Esophagus muscularis mucosa (tissue), 4 donors: Measurements from ENCODE around the gene TRIM41. TPM values are rescaled to one million over a fixed set of nuclear protein-coding genes. Genes with fewer than 3 reads are reported as not detected.

Source experiments
- DNase-seq: peaks from one replicate; pipeline ENCODE4 v3.0.0-alpha.2; 2017; ENCODE audit errors: extremely low spot score
- H3K27ac ChIP-seq, 4 donors: fragments of 200-600 bp; sonication (generic); replicated peaks in 1 of 4; 1 replicate in 3 of 4; 2 replicates in 1 of 4; pipeline ENCODE4 v1.5.1; 2016 to 2019; ENCODE audit warnings: mild to moderate bottlenecking in 1 of 4
- H3K27me3 ChIP-seq, 4 donors: fragments of 200-600 bp; sonication (generic); one replicate each; pipeline versions ENCODE4 v1.5.1 to v1.6.0; 2016 to 2019
- H3K36me3 ChIP-seq, 4 donors: fragments of 200-600 bp; sonication (generic); one replicate each; pipeline ENCODE4 v1.5.1; 2016 to 2019
- H3K4me1 ChIP-seq, 4 donors: fragments of 200-600 bp; sonication (generic); one replicate each; pipeline ENCODE4 v1.5.1; 2016 to 2019
- H3K4me3 ChIP-seq, 4 donors: fragments of 200-600 bp; sonication (generic); 1 replicate in 2 of 4; 2 replicates in 2 of 4; pipeline ENCODE4 v1.5.1; 2016 to 2019; ENCODE audit warnings: mild to moderate bottlenecking in 4 of 4, moderate library complexity in 1 of 4
- H3K9me3 ChIP-seq, 4 donors: fragments of 200-600 bp; sonication (generic); 1 replicate in 3 of 4; 2 replicates in 1 of 4; pipeline ENCODE4 v1.5.1; 2016 to 2019
- EP300 ChIP-seq: sonication (generic); formaldehyde crosslinking; IDR thresholded peaks from one replicate; pipeline ENCODE4 v1.6.1; 2017; ENCODE audit warnings: antibody characterized with exemption
- POLR2A ChIP-seq: fragments of 450-650 bp; IDR thresholded peaks from one replicate; pipeline ENCODE4 v1.6.1; 2017; ENCODE audit warnings: antibody characterized with exemption, moderate library complexity, mild to moderate bottlenecking, low read depth
- POLR2AphosphoS5 ChIP-seq, 2 donors: sonication (generic); formaldehyde crosslinking; IDR thresholded peaks; one replicate each; pipeline ENCODE4 v1.6.1; 2017; ENCODE audit warnings: antibody characterized with exemption in 2 of 2
- whole genome bisulfite sequencing: methylation state at CpG from one replicate; pipeline ENCODE4 v1.1.5; 2018; 5-methylcytosine and 5-hydroxymethylcytosine counted together
- intact Hi-C: fragments of 100-400 bp; cut with DNase I; formaldehyde crosslinking; loops from one replicate; pipeline ENCODE4 v1.15.1; 2023
- total RNA-seq, 4 donors: library from RNA; depleted of rRNA; stranded (reverse); fragments of >200 nt; gene quantifications; one replicate each; pipeline versions ENCODE4 v1.1.0 to v1.2.1, GENCODE V29; 2016
- TF ChIP-seq, protein P1 (sequence below), 3 experiments: fragments of 200-600 bp in 2 of 3; fragments of 450-650 bp in 1 of 3; sonication (generic) in 2 of 3; IDR thresholded peaks; one replicate each; pipeline ENCODE4 v1.5.1; 2017 to 2019; ENCODE audit warnings: antibody characterized with exemption in 3 of 3, mild to moderate bottlenecking in 2 of 3, moderate library complexity in 1 of 3

The TRIM41 gene
- total RNA-seq, 4 donors from 2014 or later = 9.8 to 22.4 (median 18.2) TPM

DNA sequence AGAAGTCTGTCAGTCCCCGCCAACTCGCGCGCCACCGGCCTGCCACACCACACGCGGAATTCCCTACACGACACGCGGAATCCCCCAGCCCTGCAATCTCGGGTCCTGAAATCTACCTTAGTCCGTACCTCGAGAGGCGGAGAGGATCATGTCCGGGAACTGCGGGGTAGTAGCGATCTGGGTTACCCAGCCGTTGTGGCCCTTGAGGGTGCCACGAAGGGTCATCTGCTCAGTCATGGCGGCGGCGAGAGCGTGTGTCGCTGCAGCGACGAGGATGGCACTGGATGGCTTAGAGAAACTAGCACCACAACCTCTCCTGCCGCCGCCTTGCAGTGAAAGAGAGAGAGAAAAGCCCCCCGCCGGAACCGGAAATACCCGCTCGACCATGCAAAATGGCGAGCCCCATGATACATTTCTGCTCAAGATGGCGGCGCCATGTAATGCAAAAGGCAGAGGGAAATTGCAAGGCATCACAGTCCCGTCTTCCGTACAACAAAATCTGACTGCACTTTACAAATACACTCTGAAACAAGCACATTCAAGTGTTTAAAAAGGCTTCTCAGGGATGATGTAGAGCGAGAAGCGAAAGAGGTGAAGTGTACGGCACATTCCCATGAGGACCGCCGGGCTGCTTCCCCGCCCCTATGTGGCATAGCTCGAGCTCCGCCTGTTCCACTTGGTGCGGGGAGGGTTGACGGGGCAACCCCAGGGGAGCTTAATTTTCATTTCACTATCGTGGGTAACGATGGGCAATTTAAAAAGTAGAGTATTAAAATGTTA is 20.7 kb downstream of the TRIM41 start, which contains the start of gene RACK1:
Gene RACK1 (minus strand): TSS at position 343 of the 780 bp plus-strand sequence. CDS start 106 bp downstream, at position 237.
- peaks cover 50 to 83% (median 75%) of the 10 kb centered on the region in 4 donors for H3K4me1 ChIP-seq
- no peaks in the 10 kb centered on the region for H3K27me3 ChIP-seq
- peak within 1 kb of the TSS; percentile 92 to 97 (median 94) for H3K27ac ChIP-seq
- peak within 1 kb of the TSS; percentile 73 to 81 (median 74) for H3K4me3 ChIP-seq
- under 1% methylated on average over 39 of the region's 50 CpGs for WGBS
- no peak for TF ChIP-seq EP300
- TF ChIP-seq POLR2AphosphoS5 (IDR thresholded peaks at IDR 0.05) = peak; percentile 71 to 88
- TF ChIP-seq POLR2A = peak; percentile 90
- intact Hi-C loops = loop anchor here (2.0 kb wide), 1 partner anchor 19 kb away; no protein-coding TSS in a partner anchor
- H3K9me3 ChIP-seq = no peaks in the 10 kb centered on the region
- DNase-seq = peak; percentile 98
- peaks cover 23 to 36% (median 36%) of the 10 kb centered on the region in 4 donors for H3K36me3 ChIP-seq

DNA sequence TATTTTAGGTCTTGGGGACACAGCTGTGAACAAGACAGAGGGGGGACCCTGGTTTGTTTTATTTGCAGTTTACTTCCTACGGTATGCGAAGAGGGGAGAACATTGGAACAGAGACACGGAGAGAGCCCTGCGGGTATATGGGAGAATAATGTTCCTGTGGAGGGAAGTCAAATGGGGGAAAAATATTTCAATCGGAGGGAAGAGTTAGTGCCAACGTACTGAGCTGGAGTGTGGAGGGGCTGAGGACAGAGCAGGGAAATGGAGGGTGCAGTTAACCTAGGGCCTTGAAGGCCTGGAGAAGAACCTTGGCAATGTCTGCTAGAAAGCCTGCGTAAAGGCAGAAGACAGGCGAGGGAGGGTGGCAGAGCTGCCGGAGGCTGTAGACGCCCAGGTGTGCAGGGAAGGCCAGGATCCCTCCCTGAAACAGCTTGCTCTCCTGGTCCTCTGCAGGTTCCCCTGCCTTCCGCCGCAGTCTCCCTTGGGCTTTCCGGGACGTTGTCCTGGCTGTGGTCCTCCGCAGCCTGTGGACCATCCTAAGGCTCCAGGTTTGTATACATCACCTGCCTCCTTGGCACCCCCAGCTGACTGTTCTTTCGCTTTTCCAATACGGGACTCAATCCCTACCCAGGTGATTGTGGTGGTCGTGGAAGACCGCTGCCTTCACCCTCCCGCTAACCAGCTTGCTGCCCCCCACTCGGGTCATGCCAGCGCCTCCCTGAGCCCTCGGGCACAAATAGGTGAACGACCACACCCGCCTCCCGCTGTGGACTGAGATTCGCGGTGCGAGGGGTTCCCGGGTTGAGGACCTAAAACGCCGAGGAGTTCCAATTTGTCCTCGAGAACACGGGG is 22.6 kb downstream of the TRIM41 start:
- Histone ChIP-seq H3K36me3 (peaks cover 4 to 19% (median 17%) of the 10 kb centered on the region in 4 donors), H3K4me3 (peak overlapping the region; percentile 62 to 82 (median 72)), H3K4me1 (peaks cover 67 to 84% (median 82%) of the 10 kb centered on the region in 4 donors), H3K27me3 (no peaks in the 10 kb centered on the region), H3K9me3 (no peaks in the 10 kb centered on the region), H3K27ac (peak overlapping the region; percentile 92 to 97 (median 94))
- DNase-seq = no peak
- WGBS = 41% methylated on average over 27 of the region's 34 CpGs
- TF ChIP-seq POLR2AphosphoS5 (IDR thresholded peaks at IDR 0.05) = no peak
- TF ChIP-seq, protein P1, sequence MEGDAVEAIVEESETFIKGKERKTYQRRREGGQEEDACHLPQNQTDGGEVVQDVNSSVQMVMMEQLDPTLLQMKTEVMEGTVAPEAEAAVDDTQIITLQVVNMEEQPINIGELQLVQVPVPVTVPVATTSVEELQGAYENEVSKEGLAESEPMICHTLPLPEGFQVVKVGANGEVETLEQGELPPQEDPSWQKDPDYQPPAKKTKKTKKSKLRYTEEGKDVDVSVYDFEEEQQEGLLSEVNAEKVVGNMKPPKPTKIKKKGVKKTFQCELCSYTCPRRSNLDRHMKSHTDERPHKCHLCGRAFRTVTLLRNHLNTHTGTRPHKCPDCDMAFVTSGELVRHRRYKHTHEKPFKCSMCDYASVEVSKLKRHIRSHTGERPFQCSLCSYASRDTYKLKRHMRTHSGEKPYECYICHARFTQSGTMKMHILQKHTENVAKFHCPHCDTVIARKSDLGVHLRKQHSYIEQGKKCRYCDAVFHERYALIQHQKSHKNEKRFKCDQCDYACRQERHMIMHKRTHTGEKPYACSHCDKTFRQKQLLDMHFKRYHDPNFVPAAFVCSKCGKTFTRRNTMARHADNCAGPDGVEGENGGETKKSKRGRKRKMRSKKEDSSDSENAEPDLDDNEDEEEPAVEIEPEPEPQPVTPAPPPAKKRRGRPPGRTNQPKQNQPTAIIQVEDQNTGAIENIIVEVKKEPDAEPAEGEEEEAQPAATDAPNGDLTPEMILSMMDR (IDR thresholded peaks at IDR 0.05) = peak in 1 of 3 experiments; percentile 1
- intact Hi-C loops = no loop called here

DNA sequence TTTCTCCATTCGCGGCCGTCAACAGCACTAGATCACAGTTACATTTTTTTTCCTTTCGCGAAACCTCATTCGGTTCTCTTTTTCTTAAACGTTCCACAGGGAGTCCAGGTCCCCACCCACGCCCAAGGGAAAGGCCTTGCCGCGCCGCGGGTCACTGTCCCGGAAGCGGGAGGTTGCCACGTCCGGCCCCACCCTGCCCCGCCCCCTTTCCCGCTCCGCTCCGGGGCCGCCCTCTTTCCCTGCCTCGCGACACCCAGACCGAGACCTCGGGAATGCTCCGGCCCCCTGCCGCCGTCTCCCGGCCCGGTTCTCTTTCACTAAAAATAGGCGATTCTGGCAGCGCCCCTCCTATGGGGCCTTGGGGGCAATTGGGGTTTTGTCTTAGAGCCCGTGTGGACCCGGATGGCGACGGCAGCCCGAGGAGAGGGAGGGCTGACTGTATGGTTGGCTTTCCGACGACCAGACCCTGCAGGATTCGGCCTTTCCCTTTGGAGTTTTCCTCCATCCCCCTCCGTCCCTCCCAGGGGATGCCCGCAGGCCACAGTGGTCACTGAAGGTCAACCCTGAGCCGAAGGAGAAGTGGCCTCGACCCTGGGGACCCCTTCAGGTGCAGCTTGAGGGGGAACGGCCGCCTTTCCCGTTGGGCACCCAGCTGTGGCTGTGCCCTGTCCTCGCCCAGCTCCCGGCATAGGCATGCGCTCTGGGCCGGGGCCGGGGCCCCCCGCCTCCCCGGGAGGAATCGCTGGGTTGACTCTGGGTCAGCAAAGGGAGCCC is 23.4 kb downstream of the TRIM41 start:
- intact Hi-C loops = loop anchor here (1.0 kb wide), 1 partner anchor 23 kb away; the partner anchor contains the start of gene TRIM41
- H3K27ac ChIP-seq = peak overlapping the region; percentile 92 to 97 (median 94)
- no peaks in the 10 kb centered on the region for H3K27me3 ChIP-seq
- DNase-seq = peak; percentile 97
- H3K4me3 ChIP-seq = peak overlapping the region; percentile 62 to 82 (median 72)
- no peaks in the 10 kb centered on the region for H3K9me3 ChIP-seq
- peaks cover 66 to 84% (median 82%) of the 10 kb centered on the region in 4 donors for H3K4me1 ChIP-seq
- TF ChIP-seq POLR2A (no peak), POLR2AphosphoS5 (IDR thresholded peaks at IDR 0.05) (peak; percentile 89 to 94)
- TF ChIP-seq, protein P1 (IDR thresholded peaks at IDR 0.05) = peak; percentile 4 to 21 (median 4)
- under 1% methylated on average over 37 of the region's 55 CpGs for WGBS
- H3K36me3 ChIP-seq = peaks cover 0 to 19% (median 8%) of the 10 kb centered on the region in 4 donors

DNA sequence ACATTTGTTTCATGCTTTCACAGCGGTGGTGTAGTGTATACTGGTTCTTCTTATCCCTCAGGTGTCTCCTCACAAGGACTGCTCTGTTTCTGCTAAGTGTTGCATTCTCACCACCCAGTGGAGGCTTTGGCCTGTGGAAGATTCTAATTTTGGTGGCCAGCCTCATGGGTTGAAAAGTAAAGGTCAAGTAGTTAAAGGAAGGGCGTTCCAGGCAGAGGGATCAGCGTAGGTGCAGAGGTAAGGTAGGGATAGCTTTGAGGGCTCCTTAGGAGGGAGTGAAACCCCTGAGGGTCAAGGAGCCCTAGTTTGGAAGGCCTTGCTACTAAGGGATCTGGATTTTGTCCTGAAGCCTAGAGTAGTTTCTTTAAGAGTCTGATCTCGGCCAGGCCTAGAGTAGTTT is 25.2 kb downstream of the TRIM41 start:
- H3K36me3 ChIP-seq = peaks cover 4 to 15% (median 9%) of the 10 kb centered on the region in 4 donors
- 80% methylated on average over 4 of the region's 4 CpGs for WGBS
- H3K4me1 ChIP-seq = peaks cover 66 to 85% (median 84%) of the 10 kb centered on the region in 4 donors
- H3K27ac ChIP-seq = peak overlapping the region; percentile 92 to 97 (median 94)
- H3K9me3 ChIP-seq = no peaks in the 10 kb centered on the region
- DNase-seq = no peak
- TF ChIP-seq POLR2AphosphoS5 (IDR thresholded peaks at IDR 0.05) = no peak
- TF ChIP-seq EP300 = no peak
- TF ChIP-seq POLR2A = no peak
- TF ChIP-seq, protein P1 (IDR thresholded peaks at IDR 0.05) = no peak
- H3K27me3 ChIP-seq = no peaks in the 10 kb centered on the region
- H3K4me3 ChIP-seq = peak overlapping the region; percentile 62 to 82 (median 72)
- intact Hi-C loops = no loop called here
